ENCODE measurements around the gene CYB5R3.

Gene CYB5R3

DNA sequence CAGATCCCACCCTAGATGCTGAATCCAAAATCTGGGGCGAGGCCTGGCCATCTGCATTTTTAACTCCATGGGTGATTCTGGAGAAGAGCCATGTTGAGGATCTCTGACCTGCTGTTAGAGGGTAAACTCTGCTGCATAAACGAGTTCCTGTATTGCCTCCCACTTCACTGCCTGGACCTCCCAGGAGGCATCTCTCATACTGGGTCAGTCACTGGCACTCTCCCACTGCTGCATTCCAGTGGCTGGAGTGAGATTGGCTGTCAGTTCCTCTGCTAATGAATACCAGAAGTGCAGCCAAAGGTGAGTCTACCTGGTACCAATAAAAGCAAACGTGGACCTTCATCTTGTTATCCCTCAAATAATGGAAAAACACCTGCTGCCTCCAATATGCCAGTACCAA lies 44.8 kb downstream of the CYB5R3 start:
- Histone ChIP-seq H3K9me3 (peaks cover 19% of the 10 kb centered on the region; the same call in 1 of the 2 replicates), H3K9ac (no peak overlapping the region), H3K4me2 (no peak overlapping the region), H3K27me3 (no peaks in the 10 kb centered on the region), H3K4me3 (no peak overlapping the region), H3K27ac (no peak overlapping the region), H3K36me3 (peaks cover 100% of the 10 kb centered on the region), H3K4me1 (no peaks in the 10 kb centered on the region), H4K20me1 (peaks cover 100% of the 10 kb centered on the region)
- TF ChIP-seq Cebpa-rat (IDR thresholded peaks at IDR 0.05) = no peak

DNA sequence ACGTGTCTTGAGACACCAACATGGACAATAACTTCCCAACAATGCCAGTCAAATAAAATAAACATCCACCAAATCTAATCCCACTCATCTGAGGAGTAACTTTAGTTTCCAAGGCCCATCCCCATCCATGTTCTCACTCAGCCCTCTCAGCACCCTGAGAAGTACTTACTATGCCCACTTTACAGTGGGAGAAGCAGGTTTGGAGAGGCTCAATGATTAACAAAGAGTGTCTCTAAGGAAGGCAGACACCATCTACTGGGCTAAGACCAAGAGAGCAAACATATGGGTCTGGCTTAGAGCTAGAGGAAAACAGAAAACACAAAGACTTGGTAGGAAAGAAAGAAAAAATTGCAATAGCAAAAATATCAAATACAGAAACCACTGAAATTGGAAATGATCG lies 45.8 kb downstream of the CYB5R3 start:
- peaks cover 100% of the 10 kb centered on the region for H4K20me1 ChIP-seq
- peaks cover 100% of the 10 kb centered on the region for H3K36me3 ChIP-seq
- H3K4me1 ChIP-seq = no peaks in the 10 kb centered on the region
- no peak overlapping the region for H3K4me2 ChIP-seq
- H3K4me3 ChIP-seq = no peak overlapping the region
- no peaks in the 10 kb centered on the region for H3K27me3 ChIP-seq
- peaks cover 9% of the 10 kb centered on the region; the same call in 1 of the 2 replicates for H3K9me3 ChIP-seq
- no peak overlapping the region for H3K27ac ChIP-seq
- no peak for TF ChIP-seq Cebpa-rat (IDR thresholded peaks at IDR 0.05)
- H3K9ac ChIP-seq = no peak overlapping the region

DNA sequence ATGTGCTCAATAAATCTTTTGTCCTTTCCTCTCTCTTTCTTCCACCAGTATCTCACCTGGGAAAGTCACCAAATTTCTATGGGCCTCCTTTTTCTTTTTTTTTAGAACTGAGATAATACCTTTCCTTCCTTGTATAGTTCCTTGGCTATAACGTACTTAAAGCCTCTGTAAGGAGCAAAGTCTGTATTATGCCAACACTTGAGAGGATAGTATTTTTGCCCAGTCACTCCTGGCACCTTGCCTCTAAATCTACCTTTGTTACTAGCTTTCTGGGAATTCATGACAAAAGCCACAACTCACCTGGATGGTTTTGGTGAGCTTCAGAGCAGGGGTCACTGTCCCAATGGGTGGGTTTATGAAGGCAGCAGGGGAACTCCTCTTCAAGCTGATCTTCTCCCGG lies 46.7 kb downstream of the CYB5R3 start:
- no peak for TF ChIP-seq Cebpa-rat (IDR thresholded peaks at IDR 0.05)
- no peaks in the 10 kb centered on the region; the same call in 1 of the 2 replicates for H3K9me3 ChIP-seq
- H3K4me2 ChIP-seq = no peak overlapping the region
- H3K27me3 ChIP-seq = no peaks in the 10 kb centered on the region
- H3K4me3 ChIP-seq = no peak overlapping the region
- H3K27ac ChIP-seq = no peak overlapping the region
- H3K9ac ChIP-seq = no peak overlapping the region
- peaks cover 100% of the 10 kb centered on the region for H4K20me1 ChIP-seq
- no peaks in the 10 kb centered on the region for H3K4me1 ChIP-seq
- peaks cover 100% of the 10 kb centered on the region for H3K36me3 ChIP-seq

DNA sequence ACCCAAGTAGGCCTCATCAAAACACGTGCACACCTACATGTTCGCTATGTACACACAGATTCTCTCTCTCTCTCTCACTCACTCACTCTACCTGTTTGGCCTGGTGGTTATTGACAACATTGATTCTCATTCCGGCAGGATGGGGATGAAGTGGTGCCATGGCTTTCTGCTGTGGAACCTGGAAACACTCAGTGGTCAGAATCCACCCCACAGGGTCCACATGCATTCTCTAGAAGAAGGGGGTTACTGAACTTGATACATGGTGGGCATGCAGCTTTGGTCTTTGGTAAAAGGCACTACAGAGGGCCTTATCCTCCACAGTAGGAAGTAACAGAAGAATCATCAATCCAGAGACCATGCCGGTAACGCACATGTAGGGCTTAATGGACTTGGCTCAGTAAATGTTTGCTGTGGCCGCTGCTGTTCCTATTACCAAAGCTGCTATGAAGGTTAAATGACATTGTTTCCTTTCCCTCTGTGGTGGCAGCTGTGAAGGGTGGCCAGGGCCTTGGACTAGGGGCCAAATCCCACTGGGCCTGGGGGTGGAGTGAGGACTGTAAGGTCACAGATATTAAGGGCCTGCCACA lies 47.2 kb downstream of the CYB5R3 start:
- no peak overlapping the region for H3K4me3 ChIP-seq
- no peaks in the 10 kb centered on the region for H3K9me3 ChIP-seq
- H3K27ac ChIP-seq = no peak overlapping the region
- H3K4me1 ChIP-seq = no peaks in the 10 kb centered on the region
- TF ChIP-seq Cebpa-rat (IDR thresholded peaks at IDR 0.05) = no peak
- peaks cover 100% of the 10 kb centered on the region for H3K36me3 ChIP-seq
- no peak overlapping the region for H3K9ac ChIP-seq
- H3K27me3 ChIP-seq = no peaks in the 10 kb centered on the region
- peaks cover 100% of the 10 kb centered on the region for H4K20me1 ChIP-seq
- H3K4me2 ChIP-seq = no peak overlapping the region

DNA sequence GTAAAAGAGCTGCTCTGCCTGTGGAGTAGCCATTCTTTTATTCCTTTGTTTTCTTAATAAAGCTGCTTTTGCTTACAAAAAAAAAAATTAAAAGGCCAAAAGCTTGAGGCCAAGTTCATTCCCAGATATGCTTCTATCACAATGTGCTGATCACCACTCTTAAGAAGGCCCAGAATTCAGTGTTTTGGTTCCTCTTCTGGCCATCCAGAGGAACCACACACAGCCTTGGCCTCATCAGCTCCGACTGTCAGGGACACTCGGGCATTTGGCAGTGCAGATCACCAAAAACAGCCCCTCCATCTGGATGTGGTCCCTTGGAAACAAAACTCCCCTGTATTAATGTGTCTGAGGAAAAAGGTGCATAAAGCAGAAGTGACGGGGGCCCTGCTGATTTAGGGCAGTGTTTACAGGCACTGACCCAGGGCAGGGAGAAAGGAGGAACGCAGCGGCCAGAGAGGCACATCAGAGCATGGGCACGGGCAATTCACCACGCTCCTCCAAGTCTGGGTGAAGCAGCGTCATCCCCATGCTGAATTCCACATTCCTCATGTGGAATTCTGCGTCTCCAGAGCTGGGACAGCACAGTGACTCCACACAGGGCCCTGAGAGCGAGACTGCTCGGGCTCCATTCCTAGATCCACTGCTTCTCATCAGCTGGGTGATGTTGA lies 52.2 kb downstream of the CYB5R3 start:
- Histone ChIP-seq H3K4me3 (no peak overlapping the region), H3K4me2 (no peak overlapping the region), H3K9me3 (no peaks in the 10 kb centered on the region), H4K20me1 (peaks cover 84% of the 10 kb centered on the region), H3K9ac (no peak overlapping the region), H3K27me3 (no peaks in the 10 kb centered on the region), H3K27ac (no peak overlapping the region), H3K36me3 (peaks cover 100% of the 10 kb centered on the region), H3K4me1 (no peaks in the 10 kb centered on the region)
- no peak for TF ChIP-seq Cebpa-rat (IDR thresholded peaks at IDR 0.05)

DNA sequence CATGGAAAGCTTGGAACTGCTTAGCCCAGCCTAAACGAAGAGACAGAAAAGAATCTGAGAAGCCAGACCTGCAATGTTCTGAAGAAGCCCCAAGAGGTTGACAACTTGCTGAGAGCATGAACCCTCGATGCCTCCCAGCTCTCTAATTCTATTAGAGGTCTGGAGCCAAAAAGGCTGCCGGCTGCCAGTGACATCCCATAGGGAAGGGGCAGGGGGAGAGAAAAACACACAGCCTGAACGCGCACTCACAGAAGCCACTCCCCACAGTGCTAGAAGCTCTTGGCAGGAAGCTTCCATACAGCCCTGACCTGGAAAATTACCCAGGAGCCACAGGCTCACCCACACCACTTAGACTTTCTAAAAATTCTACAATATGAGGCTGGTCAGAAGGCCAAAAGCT lies 52.9 kb downstream of the CYB5R3 start:
- Histone ChIP-seq H3K4me3 (no peak overlapping the region), H3K27me3 (no peaks in the 10 kb centered on the region), H4K20me1 (peaks cover 84% of the 10 kb centered on the region), H3K4me2 (no peak overlapping the region), H3K27ac (no peak overlapping the region), H3K36me3 (peaks cover 100% of the 10 kb centered on the region), H3K4me1 (no peaks in the 10 kb centered on the region), H3K9me3 (no peaks in the 10 kb centered on the region), H3K9ac (no peak overlapping the region)
- TF ChIP-seq Cebpa-rat (IDR thresholded peaks at IDR 0.05) = no peak

DNA sequence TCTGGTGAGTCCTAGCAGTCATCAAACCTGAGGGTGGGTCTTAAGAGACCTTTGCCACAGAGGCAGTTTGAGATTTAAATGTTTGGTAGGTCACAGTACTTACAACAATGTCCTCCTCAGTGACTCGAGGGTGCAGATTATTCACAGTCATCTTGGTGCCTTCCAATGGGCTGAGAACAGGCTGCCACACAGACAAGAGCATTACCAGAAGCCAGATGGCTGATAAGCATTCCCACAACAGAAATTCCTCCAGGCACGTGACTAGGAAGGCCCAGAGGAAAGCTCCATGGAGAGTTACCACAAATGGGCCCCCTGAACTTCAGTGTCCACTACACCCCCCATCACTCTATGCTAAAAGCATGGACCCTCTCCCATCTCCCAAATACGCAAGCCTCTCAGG lies 53.8 kb downstream of the CYB5R3 start:
- H3K4me2 ChIP-seq = no peak overlapping the region
- no peak overlapping the region for H3K27ac ChIP-seq
- no peaks in the 10 kb centered on the region for H3K27me3 ChIP-seq
- H3K9ac ChIP-seq = no peak overlapping the region
- H3K4me1 ChIP-seq = no peaks in the 10 kb centered on the region
- H3K36me3 ChIP-seq = peaks cover 100% of the 10 kb centered on the region
- H4K20me1 ChIP-seq = peaks cover 78% of the 10 kb centered on the region
- no peak for TF ChIP-seq Cebpa-rat (IDR thresholded peaks at IDR 0.05)
- no peak overlapping the region for H3K4me3 ChIP-seq
- no peaks in the 10 kb centered on the region for H3K9me3 ChIP-seq

DNA sequence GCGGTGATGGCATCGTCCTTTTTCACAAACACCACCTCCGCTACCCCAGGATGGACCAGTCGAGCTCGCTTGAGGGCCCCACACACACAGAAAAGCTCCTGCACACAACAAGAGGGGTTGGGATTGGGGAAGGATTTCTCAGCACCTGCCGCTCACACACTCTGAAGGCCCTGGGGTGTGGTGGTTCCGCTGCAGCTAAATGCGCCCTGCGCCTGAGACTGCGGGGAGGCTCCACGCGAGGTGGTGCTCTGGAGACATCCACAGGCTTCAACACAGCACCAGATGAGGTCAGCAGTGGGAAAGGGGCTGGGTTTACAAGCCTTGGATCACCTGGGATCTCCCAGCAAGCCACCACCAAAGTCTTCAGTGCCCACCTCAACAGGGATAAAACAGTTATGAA lies 57.2 kb downstream of the CYB5R3 start:
- no peak for TF ChIP-seq Cebpa-rat (IDR thresholded peaks at IDR 0.05)
- Histone ChIP-seq H3K4me2 (no peak overlapping the region), H4K20me1 (peaks cover 48% of the 10 kb centered on the region), H3K4me1 (peaks cover 13% of the 10 kb centered on the region), H3K9ac (no peak overlapping the region), H3K27me3 (no peaks in the 10 kb centered on the region), H3K4me3 (no peak overlapping the region), H3K9me3 (no peaks in the 10 kb centered on the region), H3K36me3 (peaks cover 100% of the 10 kb centered on the region), H3K27ac (no peak overlapping the region)

- TF ChIP-seq Cebpa-rat (IDR thresholded peaks at IDR 0.05) = no peak
- Histone ChIP-seq H3K4me3 (no peak overlapping the region), H3K27me3 (no peaks in the 10 kb centered on the region), H3K9ac (peak overlapping the region; percentile 25; the same call in 1 of the 2 replicates), H4K20me1 (peaks cover 21% of the 10 kb centered on the region; the same call in 1 of the 2 replicates), H3K27ac (peak overlapping the region; percentile 16; the same call in 1 of the 2 replicates), H3K9me3 (no peaks in the 10 kb centered on the region), H3K36me3 (peaks cover 100% of the 10 kb centered on the region), H3K4me2 (peak overlapping the region; percentile 42), H3K4me1 (peaks cover 28% of the 10 kb centered on the region)
Observed at GRCh38 chr22:42587588-42588175, 61.5 kb downstream of the CYB5R3 start.

DNA sequence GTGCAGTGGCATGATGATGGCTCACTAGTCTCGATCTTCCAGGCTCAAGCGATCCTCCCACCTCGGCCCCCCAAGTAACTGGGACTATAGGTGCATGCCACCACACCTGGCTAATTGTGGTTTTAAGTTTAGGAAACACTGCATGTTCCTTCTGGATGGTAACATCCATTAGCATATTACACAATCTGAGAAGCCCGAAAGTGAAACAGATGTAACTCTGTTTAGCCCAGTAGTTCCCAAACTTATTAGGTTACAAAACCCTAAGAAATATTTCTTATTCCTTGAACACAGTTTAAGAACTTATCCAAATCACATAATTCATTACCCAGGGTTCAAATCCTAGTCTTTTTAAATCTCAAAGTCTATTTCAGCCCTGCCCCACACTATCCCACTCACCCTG lies 62.8 kb downstream of the CYB5R3 start:
- no peak overlapping the region for H3K4me3 ChIP-seq
- H3K36me3 ChIP-seq = peaks cover 88% of the 10 kb centered on the region
- 0 out of 2 replicates have a peak, but pooled peaks cover 8% of the 10 kb centered on the region for H4K20me1 ChIP-seq
- no peak; the same call in 1 of the 2 replicates for TF ChIP-seq Cebpa-rat (IDR thresholded peaks at IDR 0.05)
- no peaks in the 10 kb centered on the region for H3K27me3 ChIP-seq
- peak overlapping the region; percentile 35; the same call in 1 of the 2 replicates for H3K27ac ChIP-seq
- no peaks in the 10 kb centered on the region for H3K9me3 ChIP-seq
- H3K9ac ChIP-seq = peak overlapping the region; percentile 29; the same call in 1 of the 2 replicates
- H3K4me1 ChIP-seq = peaks cover 34% of the 10 kb centered on the region
- no peak overlapping the region for H3K4me2 ChIP-seq

Data from BLaER1 (cell line).